GM19035 (cell line): ENCODE data around the gene TEX19.
"Not testable (repeated sequence)": the region's sequence is repeated elsewhere in the genome, so short reads cannot be mapped to it uniquely, and the experiment has no call there.

Experiments
- ATAC-seq: cut with Tn5 transposase; IDR thresholded peaks from one replicate; pipeline ENCODE4 v1.9.1; 2021; ENCODE audit not compliant: unreplicated experiment

Gene TEX19

DNA sequence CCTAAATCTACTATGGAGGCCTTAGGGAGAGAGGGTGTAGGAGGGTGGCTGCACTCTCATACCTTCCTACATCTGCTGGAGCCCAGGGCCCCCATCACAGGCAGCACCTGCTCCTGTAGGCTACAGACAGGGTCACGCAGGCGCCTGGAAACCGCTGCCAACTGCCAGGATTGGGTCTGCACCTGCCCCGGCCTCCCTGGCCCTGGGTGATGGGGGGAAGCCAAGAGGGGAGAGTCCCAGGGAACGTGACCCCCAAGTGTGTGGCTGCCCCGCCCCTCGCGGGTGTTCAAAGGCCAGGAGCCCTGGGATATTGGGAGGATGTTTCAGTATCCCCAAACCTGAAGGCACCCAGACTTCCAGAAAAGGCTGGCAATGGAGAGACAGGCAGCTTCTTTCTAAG, 5.6 kb upstream of the TEX19 start:
- ATAC-seq = no peak

DNA sequence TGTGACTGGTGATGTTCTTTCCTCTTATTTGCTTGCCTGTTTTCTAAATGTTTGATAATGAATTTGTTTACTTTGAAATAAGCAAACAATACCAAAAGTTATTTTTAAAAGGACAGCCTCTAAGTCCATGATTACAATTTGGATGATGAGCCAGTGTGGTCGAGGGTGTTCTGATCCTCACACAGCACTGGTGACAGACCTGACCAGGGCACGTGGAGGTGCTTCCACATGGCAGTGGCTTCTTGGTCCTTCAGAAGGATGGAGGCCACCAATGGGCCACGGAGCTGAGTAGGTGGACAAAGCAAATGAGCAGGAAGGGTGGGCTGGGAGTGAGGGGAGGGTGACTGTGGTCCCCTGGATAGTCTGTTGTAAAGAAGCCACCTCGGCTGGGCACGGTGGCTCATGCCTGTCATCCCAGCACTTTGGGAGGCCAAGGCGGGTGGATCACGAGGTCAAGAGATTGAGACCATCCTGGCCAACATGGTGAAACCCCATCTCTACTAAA, 4.2 kb upstream of the TEX19 start:
- ATAC-seq = no peak

DNA sequence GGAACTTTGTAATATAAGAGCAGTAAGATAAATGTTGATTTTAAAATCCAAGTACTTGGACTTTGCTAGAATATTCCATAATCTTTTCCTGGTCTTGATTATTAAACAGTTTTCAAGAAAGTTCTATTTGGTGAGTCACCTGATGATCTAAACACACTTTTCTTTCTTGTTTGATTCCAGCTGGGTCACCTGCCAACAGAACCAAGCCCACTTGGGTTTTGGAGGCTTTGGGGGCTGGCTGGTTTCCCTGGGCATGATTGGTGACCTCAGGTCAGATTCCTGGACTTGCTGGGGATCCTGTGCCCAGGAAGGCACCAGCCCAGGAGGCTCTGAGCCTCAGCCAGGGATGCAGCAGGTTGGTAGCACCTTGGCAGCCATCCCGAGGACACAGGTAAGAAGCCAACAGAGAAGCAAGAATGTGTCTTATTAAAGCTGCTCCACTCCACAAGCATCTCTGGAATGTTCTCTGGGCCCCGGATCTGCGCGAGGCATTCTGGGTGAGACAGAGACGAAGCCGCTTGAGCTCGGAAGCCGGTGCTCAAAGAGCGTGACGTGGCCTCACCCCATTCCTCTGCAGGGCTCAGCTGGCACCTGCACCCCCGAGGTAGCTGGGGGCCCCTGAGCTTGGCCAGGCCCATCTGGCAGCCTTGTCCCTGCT, 3.1 kb upstream of the TEX19 start:
- ATAC-seq = no peak

- ATAC-seq = no peak
These were observed 2.1 kb upstream of the TEX19 start for GRCh38 chr17:82356845-82357355.

GRCh38 chr17:82357394-82357793, 1.7 kb upstream of the TEX19 start:
- ATAC-seq = no peak

- ATAC-seq = not testable (repeated sequence)
These were observed 516 bp downstream of the TEX19 start for GRCh38 chr17:82359451-82360074.

GRCh38 chr17:82361885-82362633, 3.0 kb downstream of the TEX19 start:
- ATAC-seq = no peak

- ATAC-seq = no peak
These were observed 6.7 kb downstream of the TEX19 start for GRCh38 chr17:82365606-82366295.

- ATAC-seq = no peak
These were observed 7.7 kb downstream of the TEX19 start for GRCh38 chr17:82366749-82367148.

DNA sequence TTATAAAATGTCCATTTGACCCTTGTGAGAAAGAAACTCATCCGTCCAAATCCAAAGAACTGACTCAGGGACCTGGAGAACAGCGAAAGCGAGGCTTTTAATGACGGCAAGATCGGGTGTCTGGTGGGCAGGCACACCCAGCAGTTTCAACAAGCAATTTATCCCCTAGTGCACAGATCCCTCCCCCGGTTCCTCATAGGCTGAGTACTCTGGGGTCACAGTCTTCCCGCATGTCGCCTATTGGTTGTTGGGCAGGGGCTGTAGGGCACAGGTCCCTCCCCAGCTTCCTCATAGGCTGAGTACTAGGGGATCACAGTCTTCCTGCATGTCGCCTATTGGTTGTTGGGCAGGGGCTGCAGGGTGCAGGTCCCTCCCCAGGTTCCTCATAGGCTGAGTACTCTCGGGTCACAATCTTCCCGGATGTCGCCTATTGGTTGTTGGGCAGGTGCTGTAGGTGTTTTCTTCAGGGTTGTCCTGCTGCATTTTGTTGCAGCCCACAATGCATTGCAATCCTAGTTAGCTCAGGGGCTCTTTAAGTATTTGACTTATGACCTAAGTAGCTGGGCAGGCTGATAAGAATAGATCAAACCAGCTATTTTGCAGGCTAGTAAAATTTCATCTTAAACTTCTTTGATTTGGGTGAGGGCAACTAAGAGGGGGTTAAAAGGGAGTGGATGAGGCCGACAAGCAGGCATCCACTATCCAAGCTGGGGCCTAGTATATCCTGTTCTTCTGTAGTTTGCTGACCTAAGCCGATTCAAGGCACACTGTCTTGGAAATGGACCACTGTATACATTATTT, 8.9 kb downstream of the TEX19 start:
- ATAC-seq = no peak

DNA sequence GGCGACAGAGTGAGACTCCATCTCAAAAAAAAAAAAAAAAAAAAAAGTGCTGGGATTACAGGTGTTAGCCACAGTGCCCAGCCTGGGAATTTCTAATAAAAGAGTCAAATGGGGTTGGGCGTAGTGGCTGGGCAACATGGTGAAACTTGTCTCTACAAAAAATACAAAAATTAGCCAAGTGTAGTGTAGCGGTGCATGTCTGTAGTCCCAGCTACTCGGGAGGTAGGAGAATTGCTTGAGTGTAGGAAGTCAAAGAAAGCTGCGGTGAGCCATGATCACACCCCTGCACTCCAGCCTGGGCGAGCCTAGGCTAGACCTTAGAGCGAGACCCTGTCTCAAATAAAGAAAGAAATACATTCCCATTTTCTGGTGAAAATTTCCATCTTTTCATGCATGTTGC, 10.2 kb downstream of the TEX19 start:
- no peak for ATAC-seq

- no peak for ATAC-seq
These were observed 11.7 kb downstream of the TEX19 start for GRCh38 chr17:82370471-82371332.

DNA sequence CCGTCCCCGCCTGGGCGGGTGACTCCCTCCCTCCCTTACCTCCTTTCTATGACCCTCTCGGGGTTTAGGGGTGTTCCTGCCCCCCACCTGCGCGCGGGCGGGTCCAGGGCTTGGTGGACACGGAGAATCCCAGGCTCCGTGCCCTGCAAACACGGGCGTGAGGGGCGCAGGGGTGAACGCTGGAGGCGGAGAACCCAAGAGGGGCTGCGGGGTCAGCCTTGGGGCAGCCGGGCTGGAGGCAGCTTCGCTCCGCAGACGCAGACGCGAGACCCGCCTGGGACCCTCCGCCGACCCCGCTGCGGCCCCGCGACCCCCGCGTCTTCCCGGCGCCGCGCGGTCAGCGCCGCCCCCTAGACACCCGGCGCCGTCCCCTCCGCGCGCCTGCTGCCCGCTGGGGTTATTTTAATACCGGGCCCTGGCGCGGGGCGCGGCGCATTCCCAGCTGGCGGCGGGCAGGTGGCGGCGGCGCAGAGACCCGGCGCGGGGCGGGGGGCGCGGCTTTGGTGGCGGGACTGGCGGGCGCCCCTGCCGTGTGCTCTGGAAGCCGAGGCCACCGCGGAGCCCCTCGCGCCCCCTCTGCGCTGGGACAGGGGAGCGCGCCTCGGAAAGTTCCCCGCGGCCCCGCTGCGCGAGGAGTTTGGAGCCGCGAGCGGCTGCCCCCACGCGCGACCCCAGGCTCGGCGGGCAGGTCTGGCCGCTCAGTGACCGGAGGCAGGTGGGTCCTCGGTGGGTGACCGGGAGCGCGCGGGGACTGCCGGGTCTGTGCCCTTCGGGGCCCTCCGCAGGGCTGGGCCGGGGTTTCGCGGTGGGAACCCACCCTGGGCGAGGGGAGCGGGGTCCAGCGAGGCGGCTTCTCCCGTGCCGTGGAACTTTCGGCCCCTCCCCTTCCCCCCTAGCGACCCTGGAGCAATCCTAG, 12.5 kb downstream of the TEX19 start, which contains the start of gene UTS2R:
Gene UTS2R (plus strand): TSS at position 433 of the 916 bp plus-strand sequence. CDS start 2,560 bp downstream, outside the sequence.
- no peak for ATAC-seq

GRCh38 chr17:82372249-82373071, 13.4 kb downstream of the TEX19 start:
- ATAC-seq = no peak

GRCh38 chr17:82373072-82373452, 14.0 kb downstream of the TEX19 start:
- not testable (repeated sequence) for ATAC-seq

- no peak for ATAC-seq
These were observed 14.9 kb downstream of the TEX19 start for GRCh38 chr17:82373731-82374625.
